ENCODE measurements around the gene ZNF410. TPM values are rescaled to one million over a fixed set of nuclear protein-coding genes. Genes with fewer than 3 reads are reported as not detected.
A peak's percentile ranks its signal among the peaks of the same experiment; 100 is the strongest.
"Not testable (repeated sequence)": the region's sequence is repeated elsewhere in the genome, so short reads cannot be mapped to it uniquely, and the experiment has no call there.

The ZNF410 gene
- polyA plus RNA-seq, 1 donor (not counting 4 experiments of a cell fraction or from before 2014, with no cell fraction given), result 57.9 TPM

GRCh38 chr14:73888460-73888725, 1.7 kb downstream of the ZNF410 start:
- Histone ChIP-seq H3K9me3 (ENCODE audit: control insufficient read depth, low read depth, low read length) (no peaks in the 10 kb centered on the region), H2AFZ (ENCODE audit: control insufficient read depth, low read length) (no peak overlapping the region), H3K9me1 (ENCODE audit: control insufficient read depth, extremely low read depth, insufficient read depth, low read length) (no peaks in the 10 kb centered on the region), H3K79me2 (ENCODE audit: control insufficient read depth, insufficient read depth, low read length) (peaks cover 65% of the 10 kb centered on the region), H3K27me3 (ENCODE audit: control insufficient read depth, extremely low read depth, insufficient read depth, low read length) (no peaks in the 10 kb centered on the region), H3K9ac (ENCODE audit: control insufficient read depth, extremely low read depth, insufficient read depth, low read length) (peak overlapping the region; percentile 98), H3K4me1 (ENCODE audit: control insufficient read depth, extremely low read depth, insufficient read depth, low read length) (peaks cover 16% of the 10 kb centered on the region), H3K27ac (ENCODE audit: control insufficient read depth, insufficient read depth, low read length) (peak overlapping the region; percentile 93), H3K36me3 (ENCODE audit: control insufficient read depth in 2 of 2, extremely low read depth in 1 of 2, insufficient read depth in 2 of 2, low read length in 2 of 2) (peaks cover 6 to 9% of the 10 kb centered on the region in 2 experiments), H3K4me2 (ENCODE audit: control insufficient read depth, extremely low read depth, insufficient read depth, low read depth, low read length) (peak overlapping the region; percentile 96), H3K4me3 (ENCODE audit: control insufficient read depth in 2 of 3, extremely low read depth in 1 of 3, insufficient read depth in 2 of 3, low read depth in 1 of 3, low read length in 3 of 3) (peak overlapping the region; percentile 85 to 99 (median 98)), H4K20me1 (ENCODE audit: control insufficient read depth, extremely low read depth, insufficient read depth, low read length) (no peaks in the 10 kb centered on the region)
- no peak for FAIRE-seq
- dilution Hi-C loops (cut with MboI; ENCODE audit: extremely low pct_ligation_motif_present, low sequenced_read_pairs), result no loop called here
- TF ChIP-seq, protein P1, sequence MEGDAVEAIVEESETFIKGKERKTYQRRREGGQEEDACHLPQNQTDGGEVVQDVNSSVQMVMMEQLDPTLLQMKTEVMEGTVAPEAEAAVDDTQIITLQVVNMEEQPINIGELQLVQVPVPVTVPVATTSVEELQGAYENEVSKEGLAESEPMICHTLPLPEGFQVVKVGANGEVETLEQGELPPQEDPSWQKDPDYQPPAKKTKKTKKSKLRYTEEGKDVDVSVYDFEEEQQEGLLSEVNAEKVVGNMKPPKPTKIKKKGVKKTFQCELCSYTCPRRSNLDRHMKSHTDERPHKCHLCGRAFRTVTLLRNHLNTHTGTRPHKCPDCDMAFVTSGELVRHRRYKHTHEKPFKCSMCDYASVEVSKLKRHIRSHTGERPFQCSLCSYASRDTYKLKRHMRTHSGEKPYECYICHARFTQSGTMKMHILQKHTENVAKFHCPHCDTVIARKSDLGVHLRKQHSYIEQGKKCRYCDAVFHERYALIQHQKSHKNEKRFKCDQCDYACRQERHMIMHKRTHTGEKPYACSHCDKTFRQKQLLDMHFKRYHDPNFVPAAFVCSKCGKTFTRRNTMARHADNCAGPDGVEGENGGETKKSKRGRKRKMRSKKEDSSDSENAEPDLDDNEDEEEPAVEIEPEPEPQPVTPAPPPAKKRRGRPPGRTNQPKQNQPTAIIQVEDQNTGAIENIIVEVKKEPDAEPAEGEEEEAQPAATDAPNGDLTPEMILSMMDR (optimal IDR thresholded peaks at IDR 0.05 in 1 of 3, IDR thresholded peaks at IDR 0.05 in 1 of 3, conservative IDR thresholded peaks at IDR 0.05 in 1 of 3; ENCODE audit: extremely low read depth in 1 of 3, insufficient read depth in 2 of 3, low read length in 3 of 3), result no peak
- no peak for TF ChIP-seq EZH2 (IDR thresholded peaks at IDR 0.05; ENCODE audit: low read length)
- DNase-seq (ENCODE audit: low read depth, low spot score), result peak; percentile 25

DNA sequence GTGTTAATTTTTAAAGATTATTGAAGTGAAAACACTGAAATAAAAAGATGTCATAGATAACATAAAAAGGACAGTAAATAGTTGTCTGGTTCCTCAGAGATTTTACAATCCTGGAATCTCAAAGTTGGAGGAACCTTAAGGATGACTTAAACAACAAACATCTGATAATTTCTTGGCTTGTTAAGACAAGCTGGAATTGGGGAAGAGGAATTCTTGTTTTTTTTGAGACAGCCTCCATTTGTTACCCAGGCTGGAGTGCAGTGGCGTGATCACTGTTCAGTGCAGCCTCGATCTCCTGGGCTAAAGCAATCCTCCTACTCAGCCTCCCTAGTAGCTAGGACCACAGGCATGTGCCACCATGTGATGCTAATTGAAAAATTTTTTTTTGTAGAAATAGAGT, 2.3 kb downstream of the ZNF410 start:
- DNase-seq (ENCODE audit: low read depth, low spot score) (peak; percentile 32), FAIRE-seq (peak; percentile 87)
- H3K9me3 ChIP-seq (ENCODE audit: control insufficient read depth, low read depth, low read length), result no peaks in the 10 kb centered on the region
- H4K20me1 ChIP-seq (ENCODE audit: control insufficient read depth, extremely low read depth, insufficient read depth, low read length), result no peaks in the 10 kb centered on the region
- peaks cover 3% of the 10 kb centered on the region for H3K9me1 ChIP-seq (ENCODE audit: control insufficient read depth, extremely low read depth, insufficient read depth, low read length)
- dilution Hi-C loops (cut with MboI; ENCODE audit: extremely low pct_ligation_motif_present, low sequenced_read_pairs), result no loop called here
- no peak overlapping the region for H2AFZ ChIP-seq (ENCODE audit: control insufficient read depth, low read length)
- TF ChIP-seq EZH2 (IDR thresholded peaks at IDR 0.05; ENCODE audit: low read length), result no peak
- peak overlapping the region; percentile 85 to 99 (median 98) for H3K4me3 ChIP-seq (ENCODE audit: control insufficient read depth in 2 of 3, extremely low read depth in 1 of 3, insufficient read depth in 2 of 3, low read depth in 1 of 3, low read length in 3 of 3)
- H3K4me2 ChIP-seq (ENCODE audit: control insufficient read depth, extremely low read depth, insufficient read depth, low read depth, low read length), result peak overlapping the region; percentile 96
- peak overlapping the region; percentile 93 for H3K27ac ChIP-seq (ENCODE audit: control insufficient read depth, insufficient read depth, low read length)
- peaks cover 16% of the 10 kb centered on the region for H3K4me1 ChIP-seq (ENCODE audit: control insufficient read depth, extremely low read depth, insufficient read depth, low read length)
- H3K27me3 ChIP-seq (ENCODE audit: control insufficient read depth, extremely low read depth, insufficient read depth, low read length), result no peaks in the 10 kb centered on the region
- H3K36me3 ChIP-seq (ENCODE audit: control insufficient read depth in 2 of 2, extremely low read depth in 1 of 2, insufficient read depth in 2 of 2, low read length in 2 of 2), result peaks cover 6 to 14% of the 10 kb centered on the region in 2 experiments
- peak overlapping the region; percentile 98 for H3K9ac ChIP-seq (ENCODE audit: control insufficient read depth, extremely low read depth, insufficient read depth, low read length)
- peaks cover 71% of the 10 kb centered on the region for H3K79me2 ChIP-seq (ENCODE audit: control insufficient read depth, insufficient read depth, low read length)

DNA sequence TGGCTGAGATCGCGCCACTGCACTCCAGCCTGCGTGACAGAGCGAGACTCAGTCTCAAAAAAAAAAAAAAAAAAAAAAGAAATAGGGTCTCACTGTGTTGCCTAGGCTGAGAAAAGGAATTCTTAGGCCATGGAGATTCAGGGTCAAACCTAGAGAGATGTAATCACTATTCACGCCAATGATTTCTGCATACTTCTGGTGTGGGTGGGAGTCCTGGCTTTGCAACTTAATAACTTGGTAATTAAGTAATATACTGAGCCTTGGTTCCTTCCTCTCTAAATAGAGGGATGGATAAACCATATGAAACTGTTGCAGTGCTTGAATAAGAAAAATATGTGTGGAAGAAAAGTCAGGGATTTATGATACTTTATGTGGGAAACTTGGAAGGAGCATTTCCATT, 2.7 kb downstream of the ZNF410 start:
- TF ChIP-seq, protein P1 (optimal IDR thresholded peaks at IDR 0.05 in 1 of 3, IDR thresholded peaks at IDR 0.05 in 1 of 3, conservative IDR thresholded peaks at IDR 0.05 in 1 of 3; ENCODE audit: extremely low read depth in 1 of 3, insufficient read depth in 2 of 3, low read length in 3 of 3), result no peak
- no peak for TF ChIP-seq EZH2 (IDR thresholded peaks at IDR 0.05; ENCODE audit: low read length)
- H3K27me3 ChIP-seq (ENCODE audit: control insufficient read depth, extremely low read depth, insufficient read depth, low read length), result no peaks in the 10 kb centered on the region
- peak overlapping the region; percentile 1 to 99 (median 8) for H3K4me3 ChIP-seq (ENCODE audit: control insufficient read depth in 2 of 3, extremely low read depth in 1 of 3, insufficient read depth in 2 of 3, low read depth in 1 of 3, low read length in 3 of 3)
- peak overlapping the region; percentile 96 for H3K4me2 ChIP-seq (ENCODE audit: control insufficient read depth, extremely low read depth, insufficient read depth, low read depth, low read length)
- dilution Hi-C loops (cut with MboI; ENCODE audit: extremely low pct_ligation_motif_present, low sequenced_read_pairs), result no loop called here
- no peak overlapping the region for H2AFZ ChIP-seq (ENCODE audit: control insufficient read depth, low read length)
- H3K79me2 ChIP-seq (ENCODE audit: control insufficient read depth, insufficient read depth, low read length), result peaks cover 72% of the 10 kb centered on the region
- H3K9me3 ChIP-seq (ENCODE audit: control insufficient read depth, low read depth, low read length), result no peaks in the 10 kb centered on the region
- FAIRE-seq, result no peak
- peak overlapping the region; percentile 98 for H3K9ac ChIP-seq (ENCODE audit: control insufficient read depth, extremely low read depth, insufficient read depth, low read length)
- DNase-seq (ENCODE audit: low read depth, low spot score), result no peak
- H3K9me1 ChIP-seq (ENCODE audit: control insufficient read depth, extremely low read depth, insufficient read depth, low read length), result peaks cover 3% of the 10 kb centered on the region
- peak overlapping the region; percentile 93 for H3K27ac ChIP-seq (ENCODE audit: control insufficient read depth, insufficient read depth, low read length)
- peaks cover 8 to 17% of the 10 kb centered on the region in 2 experiments for H3K36me3 ChIP-seq (ENCODE audit: control insufficient read depth in 2 of 2, extremely low read depth in 1 of 2, insufficient read depth in 2 of 2, low read length in 2 of 2)
- peaks cover 16% of the 10 kb centered on the region for H3K4me1 ChIP-seq (ENCODE audit: control insufficient read depth, extremely low read depth, insufficient read depth, low read length)
- H4K20me1 ChIP-seq (ENCODE audit: control insufficient read depth, extremely low read depth, insufficient read depth, low read length), result no peaks in the 10 kb centered on the region

DNA sequence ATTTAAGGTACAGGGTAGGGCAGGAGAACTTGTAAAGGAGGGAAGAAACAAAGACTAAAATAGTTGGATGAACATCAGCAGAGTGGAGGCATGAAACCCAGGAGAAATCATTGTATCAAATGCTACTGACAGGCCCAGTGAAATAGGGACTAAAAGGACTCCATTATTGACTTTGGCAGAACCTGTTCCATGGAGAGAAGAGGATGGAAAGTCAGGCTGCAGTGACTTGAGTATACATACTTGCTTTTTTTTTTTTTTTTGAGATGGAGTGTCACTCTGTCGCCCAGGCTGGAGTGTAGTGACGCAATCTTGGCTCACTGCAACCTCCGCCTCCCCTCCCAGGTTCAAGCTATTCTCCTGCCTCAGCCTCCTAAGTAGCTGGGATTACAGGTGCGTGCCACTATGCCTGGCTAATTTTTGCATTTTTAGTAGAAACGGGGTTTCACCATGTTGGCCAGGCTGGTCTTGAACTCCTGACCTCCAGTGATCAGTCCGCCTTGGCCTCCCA, 7.6 kb downstream of the ZNF410 start:
- H3K27ac ChIP-seq (ENCODE audit: control insufficient read depth, insufficient read depth, low read length); H3K27me3 ChIP-seq (ENCODE audit: control insufficient read depth, extremely low read depth, insufficient read depth, low read length); H3K4me1 ChIP-seq (ENCODE audit: control insufficient read depth, extremely low read depth, insufficient read depth, low read length); H3K4me3 ChIP-seq (ENCODE audit: control insufficient read depth in 2 of 3, extremely low read depth in 1 of 3, insufficient read depth in 2 of 3, low read depth in 1 of 3, low read length in 3 of 3); dilution Hi-C loops (cut with MboI; ENCODE audit: extremely low pct_ligation_motif_present, low sequenced_read_pairs); H2AFZ ChIP-seq (ENCODE audit: control insufficient read depth, low read length); H3K4me2 ChIP-seq (ENCODE audit: control insufficient read depth, extremely low read depth, insufficient read depth, low read depth, low read length); H4K20me1 ChIP-seq (ENCODE audit: control insufficient read depth, extremely low read depth, insufficient read depth, low read length); H3K9me1 ChIP-seq (ENCODE audit: control insufficient read depth, extremely low read depth, insufficient read depth, low read length); DNase-seq (ENCODE audit: low read depth, low spot score); H3K9me3 ChIP-seq (ENCODE audit: control insufficient read depth, low read depth, low read length); H3K9ac ChIP-seq (ENCODE audit: control insufficient read depth, extremely low read depth, insufficient read depth, low read length); FAIRE-seq: not testable (repeated sequence)
- Histone ChIP-seq H3K79me2 (ENCODE audit: control insufficient read depth, insufficient read depth, low read length) (peaks cover 51% of the 10 kb centered on the region), H3K36me3 (ENCODE audit: control insufficient read depth in 2 of 2, extremely low read depth in 1 of 2, insufficient read depth in 2 of 2, low read length in 2 of 2) (peaks cover 26 to 43% of the 10 kb centered on the region in 2 experiments)

Measured in keratinocyte (primary cell).